ENCODE measurements around the gene BCR.
A peak's percentile ranks its signal among the peaks of the same experiment; 100 is the strongest.

Gene BCR

DNA sequence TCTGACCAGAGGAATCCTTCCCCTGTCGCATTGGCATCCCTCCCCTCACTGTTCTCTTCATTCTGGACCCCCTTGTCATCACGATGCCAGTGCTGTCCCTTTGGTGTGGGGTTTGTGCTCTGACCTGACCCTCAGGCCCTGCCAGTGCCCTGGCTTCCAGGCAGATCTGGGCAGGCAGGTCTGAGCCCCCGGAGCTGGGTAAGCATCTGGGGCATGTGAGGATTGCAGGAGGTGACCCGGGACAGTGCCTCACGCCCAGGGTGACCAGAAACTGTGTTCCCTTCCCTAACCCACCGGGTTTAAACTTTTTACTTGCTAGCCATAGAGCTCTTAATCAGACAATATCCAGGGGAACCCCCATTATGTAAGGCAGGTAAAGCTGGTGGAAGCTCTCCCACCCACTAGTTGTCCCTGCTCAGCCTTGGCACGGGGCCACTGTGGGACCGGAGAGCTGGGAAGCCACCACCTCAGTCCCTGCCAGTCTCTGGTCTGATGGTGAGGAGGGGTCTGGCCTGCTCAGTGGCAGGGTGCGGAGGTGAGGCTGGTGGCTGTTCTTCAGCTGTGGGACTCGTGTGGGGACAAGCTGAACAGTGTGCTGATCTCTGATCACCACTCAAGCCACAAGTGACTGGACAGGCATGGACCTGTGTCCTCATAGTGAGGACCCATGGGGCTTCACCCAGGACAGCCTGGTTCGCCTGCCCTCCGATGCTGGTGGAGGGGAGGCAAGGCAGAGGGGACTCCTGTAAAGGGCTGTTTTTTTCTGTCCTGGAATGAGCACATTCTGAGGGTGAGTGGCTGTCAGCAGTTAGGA, 38.0 kb downstream of the BCR start:
- Histone ChIP-seq H3K27me3 (ENCODE audit: control insufficient read depth, insufficient read depth, low read length) (no peaks in the 10 kb centered on the region), H3K36me3 (ENCODE audit: control insufficient read depth, insufficient read depth, low read length) (no peaks in the 10 kb centered on the region), H3K9ac (ENCODE audit: low read length) (peak overlapping the region; percentile 31), H3K4me3 (ENCODE audit: low read length) (no peak overlapping the region), H3K4me1 (ENCODE audit: control insufficient read depth, insufficient read depth, low read length) (peaks cover 61% of the 10 kb centered on the region), H3K9me3 (ENCODE audit: control insufficient read depth, low read length) (no peaks in the 10 kb centered on the region)

DNA sequence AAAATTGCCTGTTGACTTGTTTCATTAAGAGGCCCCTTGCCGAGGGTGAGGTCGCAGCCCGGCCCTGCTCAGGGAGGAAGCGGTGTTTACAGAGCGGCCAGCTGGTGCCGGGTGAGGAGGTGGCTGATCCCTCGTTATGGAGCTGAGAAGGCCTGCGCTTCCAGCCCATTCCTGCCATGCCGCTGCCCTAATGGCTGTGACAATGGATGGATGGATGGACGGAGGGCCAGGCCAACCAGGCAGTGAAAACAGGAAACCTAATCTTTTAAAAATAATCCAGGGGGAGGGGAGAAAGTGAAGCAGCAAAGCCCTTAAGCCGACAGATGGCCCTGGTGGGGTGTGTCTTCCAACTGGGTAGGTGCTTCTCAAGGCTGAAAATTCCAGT, 38.5 kb downstream of the BCR start:
- Histone ChIP-seq H3K9ac (ENCODE audit: low read length) (no peak overlapping the region), H3K27me3 (ENCODE audit: control insufficient read depth, insufficient read depth, low read length) (no peaks in the 10 kb centered on the region), H3K36me3 (ENCODE audit: control insufficient read depth, insufficient read depth, low read length) (no peaks in the 10 kb centered on the region), H3K4me3 (ENCODE audit: low read length) (no peak overlapping the region), H3K9me3 (ENCODE audit: control insufficient read depth, low read length) (no peaks in the 10 kb centered on the region), H3K4me1 (ENCODE audit: control insufficient read depth, insufficient read depth, low read length) (peaks cover 67% of the 10 kb centered on the region)

DNA sequence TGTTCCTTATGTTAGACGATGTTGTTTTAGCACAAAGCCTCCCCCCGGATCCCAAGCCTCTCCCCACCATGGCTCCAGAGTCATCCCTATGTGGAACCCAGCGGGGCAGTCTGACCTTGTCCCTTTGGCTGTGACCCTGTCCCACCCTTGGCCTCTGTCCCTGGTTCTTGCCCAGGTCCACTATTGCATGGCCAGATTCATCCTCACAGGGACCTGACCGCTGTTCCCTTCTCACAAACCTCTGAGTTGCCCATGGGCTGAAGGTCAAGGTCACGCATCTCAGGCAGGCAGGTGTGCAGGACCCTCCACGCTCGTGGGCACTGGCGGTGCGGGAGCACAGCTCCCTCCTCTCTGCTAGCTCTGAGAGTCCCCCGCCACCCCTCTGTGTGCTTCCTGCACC, 39.0 kb downstream of the BCR start:
- no peaks in the 10 kb centered on the region for H3K9me3 ChIP-seq (ENCODE audit: control insufficient read depth, low read length)
- no peaks in the 10 kb centered on the region for H3K36me3 ChIP-seq (ENCODE audit: control insufficient read depth, insufficient read depth, low read length)
- peaks cover 71% of the 10 kb centered on the region for H3K4me1 ChIP-seq (ENCODE audit: control insufficient read depth, insufficient read depth, low read length)
- peak overlapping the region; percentile 17 for H3K9ac ChIP-seq (ENCODE audit: low read length)
- no peaks in the 10 kb centered on the region for H3K27me3 ChIP-seq (ENCODE audit: control insufficient read depth, insufficient read depth, low read length)
- peak overlapping the region; percentile 9 for H3K4me3 ChIP-seq (ENCODE audit: low read length)

DNA sequence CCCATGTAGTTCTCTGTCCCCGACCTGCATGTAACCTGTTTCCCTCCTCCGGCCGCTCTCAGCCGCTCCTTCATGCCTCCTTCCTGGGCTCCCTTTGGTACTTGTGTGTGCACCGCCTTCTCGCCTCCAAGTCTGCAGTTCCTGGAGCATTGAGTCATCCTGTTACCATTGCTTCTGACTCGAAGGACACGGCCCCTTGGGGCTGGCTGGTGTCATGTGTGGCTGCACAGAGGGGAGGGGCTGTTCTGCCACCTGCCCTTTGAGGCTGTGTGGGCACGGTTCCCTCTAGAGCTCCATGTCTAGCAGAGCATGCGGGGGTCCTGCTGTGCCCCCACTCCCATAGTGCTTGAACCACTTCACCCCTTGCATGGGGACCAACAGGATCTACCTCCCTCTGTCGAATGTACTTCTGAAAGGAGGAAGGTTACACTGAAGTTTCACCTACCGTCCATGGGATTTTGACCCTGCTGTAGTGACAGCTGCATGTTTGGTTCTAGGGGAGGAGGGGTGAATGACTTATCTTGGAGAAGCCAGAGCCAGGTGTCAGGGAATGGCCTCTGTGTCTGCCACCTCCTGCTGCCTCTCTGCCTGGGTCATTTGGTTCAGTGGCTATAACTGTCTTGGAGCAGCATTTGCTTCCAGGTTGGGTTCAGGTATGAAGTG, 39.6 kb downstream of the BCR start:
- Histone ChIP-seq H3K9me3 (ENCODE audit: control insufficient read depth, low read length) (no peaks in the 10 kb centered on the region), H3K9ac (ENCODE audit: low read length) (peak overlapping the region; percentile 17), H3K27me3 (ENCODE audit: control insufficient read depth, insufficient read depth, low read length) (no peaks in the 10 kb centered on the region), H3K4me3 (ENCODE audit: low read length) (peak overlapping the region; percentile 9), H3K4me1 (ENCODE audit: control insufficient read depth, insufficient read depth, low read length) (peaks cover 78% of the 10 kb centered on the region), H3K36me3 (ENCODE audit: control insufficient read depth, insufficient read depth, low read length) (no peaks in the 10 kb centered on the region)

DNA sequence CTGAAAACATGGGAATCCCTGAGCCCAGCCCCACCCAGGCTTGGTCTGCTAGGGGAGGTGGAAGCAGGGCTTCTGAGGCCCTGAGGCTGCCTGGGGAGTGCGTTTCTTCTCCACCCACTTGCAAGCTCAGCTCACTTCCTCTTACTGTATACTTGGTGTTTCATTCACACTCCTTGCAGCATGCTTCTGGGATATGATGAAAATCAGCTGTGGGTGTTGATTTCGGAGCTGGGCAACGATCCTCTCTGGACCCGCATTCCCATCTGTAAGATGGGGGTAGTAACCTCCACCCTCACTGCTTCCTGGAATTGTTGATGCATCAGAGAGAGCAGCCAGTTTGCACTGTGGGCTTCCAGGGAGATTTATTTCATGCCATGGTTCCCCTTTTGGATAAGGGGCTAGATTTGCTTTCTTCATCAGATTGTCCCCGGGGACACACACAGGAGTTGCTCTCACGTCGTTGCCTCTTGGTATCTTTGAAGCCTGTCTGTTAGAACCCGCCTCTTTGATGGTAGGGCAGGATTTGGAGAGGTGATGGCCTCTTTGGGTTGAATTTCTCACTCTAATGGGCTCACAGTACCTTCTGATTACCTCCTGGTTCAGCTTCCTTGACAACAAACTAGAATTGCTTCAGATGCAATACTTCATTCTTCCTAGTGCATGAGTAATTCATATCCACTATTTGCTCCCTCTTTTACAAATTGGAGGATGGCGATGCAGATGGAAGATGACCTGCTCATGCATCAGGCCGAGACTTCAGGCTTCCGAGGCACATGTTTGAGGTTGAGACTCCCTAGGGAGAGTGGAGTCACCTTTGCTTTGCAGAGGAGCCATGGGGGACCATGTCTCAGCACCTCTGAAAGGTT, 40.4 kb downstream of the BCR start:
- Histone ChIP-seq H3K27me3 (ENCODE audit: control insufficient read depth, insufficient read depth, low read length) (no peaks in the 10 kb centered on the region), H3K9ac (ENCODE audit: low read length) (no peak overlapping the region), H3K9me3 (ENCODE audit: control insufficient read depth, low read length) (no peaks in the 10 kb centered on the region), H3K4me3 (ENCODE audit: low read length) (no peak overlapping the region), H3K36me3 (ENCODE audit: control insufficient read depth, insufficient read depth, low read length) (no peaks in the 10 kb centered on the region), H3K4me1 (ENCODE audit: control insufficient read depth, insufficient read depth, low read length) (peaks cover 78% of the 10 kb centered on the region)

DNA sequence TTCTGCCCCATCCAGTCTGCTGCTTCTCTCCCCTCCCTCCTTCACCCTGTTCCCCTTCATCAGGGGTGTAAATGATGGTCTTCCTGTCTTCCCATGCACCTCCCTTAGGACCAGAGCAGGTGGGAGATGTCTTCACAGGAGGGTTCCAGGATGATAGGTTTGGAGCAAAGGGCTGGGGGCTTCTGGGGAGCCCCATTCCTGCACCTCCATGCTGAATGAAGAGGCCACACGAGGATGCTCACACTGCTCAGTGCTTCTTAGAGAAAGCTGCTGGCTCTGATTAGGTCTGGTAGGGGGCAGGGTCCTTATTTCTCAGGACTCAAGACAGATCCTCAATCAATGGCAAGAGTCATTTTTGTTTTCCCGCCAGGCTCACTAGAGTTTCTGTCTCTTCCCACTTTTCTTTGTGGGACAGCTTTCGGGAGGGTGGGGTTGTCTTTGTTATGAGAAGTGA, 41.1 kb downstream of the BCR start:
- H3K36me3 ChIP-seq (ENCODE audit: control insufficient read depth, insufficient read depth, low read length), result no peaks in the 10 kb centered on the region
- no peak overlapping the region for H3K9ac ChIP-seq (ENCODE audit: low read length)
- H3K27me3 ChIP-seq (ENCODE audit: control insufficient read depth, insufficient read depth, low read length), result no peaks in the 10 kb centered on the region
- H3K4me3 ChIP-seq (ENCODE audit: low read length), result no peak overlapping the region
- H3K9me3 ChIP-seq (ENCODE audit: control insufficient read depth, low read length), result no peaks in the 10 kb centered on the region
- H3K4me1 ChIP-seq (ENCODE audit: control insufficient read depth, insufficient read depth, low read length), result peaks cover 81% of the 10 kb centered on the region

DNA sequence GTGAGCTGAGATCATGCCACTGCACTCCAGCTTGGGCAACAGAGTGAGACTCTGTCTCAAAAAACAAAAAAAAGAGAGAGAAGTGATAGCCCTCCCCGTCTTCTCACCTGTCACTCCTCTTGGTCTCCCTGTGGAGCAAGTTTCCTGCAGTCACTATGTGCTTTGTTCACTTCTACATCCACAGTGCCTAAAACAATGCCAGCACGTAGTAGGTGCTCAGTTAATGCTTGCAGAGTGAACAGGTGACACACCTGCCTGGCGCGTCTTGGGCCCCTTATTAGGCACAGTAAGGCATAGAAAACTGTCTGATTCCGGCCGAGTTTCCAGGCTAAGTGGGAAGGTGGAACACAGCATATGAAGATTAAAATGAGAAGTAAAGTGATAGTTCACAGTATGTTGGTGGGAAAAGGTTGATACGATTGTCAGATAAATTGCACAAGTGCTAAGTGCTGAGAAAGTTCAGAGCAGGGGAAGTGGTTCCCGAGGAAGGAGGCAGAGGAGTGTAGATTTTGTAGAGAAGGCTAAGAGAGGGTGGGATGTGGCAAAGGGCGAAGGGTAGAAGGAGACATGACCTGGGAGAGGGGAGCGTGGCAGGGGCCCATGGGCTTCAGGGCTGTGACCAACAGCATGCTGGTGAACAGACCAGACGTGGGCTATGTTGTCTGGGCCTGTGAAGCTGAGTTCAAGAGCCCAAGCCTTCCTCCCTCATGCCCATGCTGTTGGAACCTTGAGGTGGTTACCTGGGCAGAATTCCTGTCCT, 41.9 kb downstream of the BCR start:
- H3K4me1 ChIP-seq (ENCODE audit: control insufficient read depth, insufficient read depth, low read length), result peaks cover 82% of the 10 kb centered on the region
- no peaks in the 10 kb centered on the region for H3K27me3 ChIP-seq (ENCODE audit: control insufficient read depth, insufficient read depth, low read length)
- no peak overlapping the region for H3K4me3 ChIP-seq (ENCODE audit: low read length)
- no peaks in the 10 kb centered on the region for H3K36me3 ChIP-seq (ENCODE audit: control insufficient read depth, insufficient read depth, low read length)
- H3K9ac ChIP-seq (ENCODE audit: low read length), result no peak overlapping the region
- no peaks in the 10 kb centered on the region for H3K9me3 ChIP-seq (ENCODE audit: control insufficient read depth, low read length)

DNA sequence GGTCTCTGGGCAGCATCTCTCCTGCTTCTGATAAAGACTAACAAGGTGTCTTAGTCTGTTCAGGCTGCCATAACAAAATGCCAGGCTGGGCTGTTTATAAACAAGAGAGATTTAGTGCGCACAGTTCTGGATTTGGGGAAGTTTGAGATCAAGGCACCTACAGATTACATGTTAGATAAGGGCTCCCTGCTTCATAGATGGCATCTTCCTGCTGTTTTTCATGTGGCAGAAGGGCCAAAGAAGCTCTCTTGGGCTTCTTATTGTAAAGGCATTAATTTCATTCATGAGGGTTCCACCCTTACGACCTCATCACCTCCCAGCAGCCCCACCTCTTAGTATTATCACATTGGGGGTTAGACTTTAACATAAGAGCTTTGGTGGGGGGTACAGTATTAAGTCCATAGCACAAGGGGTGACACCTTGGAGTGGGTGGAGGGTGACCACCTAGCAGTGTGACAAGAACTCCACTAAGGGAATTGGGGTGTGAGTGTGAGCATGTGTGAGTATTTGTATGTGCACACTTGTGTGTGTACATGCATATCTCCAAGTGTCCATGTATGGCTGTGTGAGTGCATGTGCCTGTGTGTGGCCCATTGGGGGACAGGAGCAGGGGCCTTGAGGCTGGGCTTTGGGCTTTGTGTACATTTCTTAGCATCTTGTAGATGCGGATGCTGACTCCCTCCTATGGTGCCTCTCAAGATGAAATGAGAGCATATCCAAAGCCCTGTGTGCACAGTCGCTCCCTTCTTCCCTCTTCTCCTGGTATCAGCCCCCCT, 42.7 kb downstream of the BCR start:
- peaks cover 79% of the 10 kb centered on the region for H3K4me1 ChIP-seq (ENCODE audit: control insufficient read depth, insufficient read depth, low read length)
- no peak overlapping the region for H3K9ac ChIP-seq (ENCODE audit: low read length)
- no peaks in the 10 kb centered on the region for H3K36me3 ChIP-seq (ENCODE audit: control insufficient read depth, insufficient read depth, low read length)
- no peak overlapping the region for H3K4me3 ChIP-seq (ENCODE audit: low read length)
- no peaks in the 10 kb centered on the region for H3K9me3 ChIP-seq (ENCODE audit: control insufficient read depth, low read length)
- H3K27me3 ChIP-seq (ENCODE audit: control insufficient read depth, insufficient read depth, low read length), result no peaks in the 10 kb centered on the region

DNA sequence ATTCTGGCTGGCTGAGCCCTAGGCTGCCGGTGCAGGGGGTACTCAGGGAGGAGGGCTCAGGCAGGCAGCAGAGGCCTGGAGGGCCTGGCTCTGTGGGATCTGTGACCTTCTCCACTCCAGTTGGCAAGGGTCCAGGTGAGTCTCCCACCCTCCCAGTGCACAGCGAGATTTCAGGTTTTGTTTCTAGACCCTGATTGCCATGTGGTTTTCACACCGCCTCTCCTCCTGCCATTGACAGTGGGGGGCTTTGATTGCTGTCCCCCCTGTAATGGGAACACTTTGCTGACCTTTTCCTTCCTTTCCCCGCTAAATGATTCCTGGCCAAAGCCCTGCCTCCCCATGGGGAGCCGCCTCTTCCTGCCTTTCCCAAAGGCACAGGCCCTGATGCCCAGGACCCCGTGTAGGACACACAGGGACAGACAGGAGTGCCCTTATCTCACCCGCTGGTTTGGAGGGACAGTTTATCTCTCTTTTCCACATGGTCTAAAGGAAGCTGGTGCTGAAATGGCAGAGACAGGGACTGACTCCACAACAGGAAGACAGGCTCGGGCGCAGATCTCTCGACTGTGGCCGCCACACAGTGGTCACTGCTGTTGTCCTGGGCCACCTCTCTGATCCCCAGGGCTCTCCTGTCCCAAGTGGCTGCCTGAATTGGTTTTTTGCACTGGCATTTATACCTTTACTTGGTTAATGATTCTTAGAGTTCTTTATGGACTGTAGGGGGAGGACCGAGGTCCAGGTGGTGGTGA, 43.4 kb downstream of the BCR start:
- Histone ChIP-seq H3K36me3 (ENCODE audit: control insufficient read depth, insufficient read depth, low read length) (no peaks in the 10 kb centered on the region), H3K4me1 (ENCODE audit: control insufficient read depth, insufficient read depth, low read length) (peaks cover 72% of the 10 kb centered on the region), H3K9me3 (ENCODE audit: control insufficient read depth, low read length) (no peaks in the 10 kb centered on the region), H3K27me3 (ENCODE audit: control insufficient read depth, insufficient read depth, low read length) (no peaks in the 10 kb centered on the region), H3K9ac (ENCODE audit: low read length) (no peak overlapping the region), H3K4me3 (ENCODE audit: low read length) (no peak overlapping the region)

DNA sequence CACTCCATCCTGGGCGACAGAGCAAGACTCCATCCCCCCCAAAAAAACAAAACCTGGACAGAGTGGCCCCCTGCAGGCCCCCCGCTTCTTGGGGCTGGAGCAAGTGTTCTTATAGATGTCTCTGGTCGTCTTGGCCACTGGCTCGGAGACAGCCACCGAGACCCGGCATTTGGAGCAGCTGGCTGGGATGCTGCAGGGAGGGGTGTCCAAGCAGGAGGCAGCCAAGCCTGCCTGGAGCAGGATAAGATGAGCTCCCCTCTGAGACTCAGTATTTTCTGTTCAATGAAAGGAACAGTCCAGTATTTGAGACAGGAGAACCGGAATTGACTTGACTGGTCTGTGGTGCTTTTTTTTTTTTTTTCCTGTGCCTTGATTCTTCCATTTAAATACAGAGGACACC, 44.5 kb downstream of the BCR start:
- peaks cover 61% of the 10 kb centered on the region for H3K4me1 ChIP-seq (ENCODE audit: control insufficient read depth, insufficient read depth, low read length)
- H3K36me3 ChIP-seq (ENCODE audit: control insufficient read depth, insufficient read depth, low read length), result no peaks in the 10 kb centered on the region
- H3K27me3 ChIP-seq (ENCODE audit: control insufficient read depth, insufficient read depth, low read length), result no peaks in the 10 kb centered on the region
- no peaks in the 10 kb centered on the region for H3K9me3 ChIP-seq (ENCODE audit: control insufficient read depth, low read length)
- H3K9ac ChIP-seq (ENCODE audit: low read length), result no peak overlapping the region
- H3K4me3 ChIP-seq (ENCODE audit: low read length), result no peak overlapping the region
